Cardiac muscle cell (in vitro differentiated cells and primary cell): Measurements from ENCODE around the gene BMERB1. TPM values are rescaled to one million over a fixed set of nuclear protein-coding genes. Genes with fewer than 3 reads are reported as not detected.
"Not testable (repeated sequence)": the region's sequence is repeated elsewhere in the genome, so short reads cannot be mapped to it uniquely, and the experiment has no call there.

ENCODE experiments used
- DNase-seq, 2 donors: peaks; one replicate each; pipeline versions ENCODE4 v3.0.0 to v3.0.0-alpha.2; 2010 to 2017; ENCODE audit warnings: low read depth in 1 of 2, low spot score in 1 of 2
- H3K27ac ChIP-seq: fragments of 200-600 bp; sonication (generic); 2 replicates; pipeline ENCODE4 v1.5.1; 2016
- H3K27me3 ChIP-seq: fragments of 200-600 bp; sonication (generic); 2 replicates; pipeline ENCODE4 v1.6.0; 2016; ENCODE audit warnings: control low read depth
- H3K36me3 ChIP-seq: fragments of 200-600 bp; sonication (generic); 2 replicates; pipeline ENCODE4 v1.5.1; 2016; ENCODE audit warnings: control low read depth
- H3K4me1 ChIP-seq: fragments of 200-600 bp; sonication (generic); 2 replicates; pipeline ENCODE4 v1.8.1; 2017; ENCODE audit warnings: low read depth, mild to moderate bottlenecking, mixed run types
- H3K4me3 ChIP-seq: fragments of 200-600 bp; sonication (generic); 2 replicates; pipeline ENCODE4 v1.5.1; 2016; ENCODE audit warnings: mild to moderate bottlenecking
- H3K9me3 ChIP-seq: fragments of 200-600 bp; sonication (generic); 2 replicates; pipeline ENCODE4 v1.5.1; 2017; ENCODE audit warnings: low read depth, mild to moderate bottlenecking, control low read depth
- polyA plus RNA-seq: library from polyadenylated mRNA; unstranded; fragments of >200 nt; fragmentation: Nextera tagmentation; extraction: Ambion mirVana; gene quantifications from 2 replicates; pipeline ENCODE4 v1.2.1, GENCODE V29; 2016
- total RNA-seq: library from RNA; depleted of rRNA; stranded (reverse); fragments of >200 nt; gene quantifications from 2 replicates; pipeline ENCODE4 v1.2.3, GENCODE V29; 2016
- TF ChIP-seq, protein P1 (sequence below): IDR thresholded peaks from 2 replicates; pipeline ENCODE4 v1.5.1; 2012; ENCODE audit warnings: low read depth, mild to moderate bottlenecking, low read length

The BMERB1 gene
- total and polyA plus RNA-seq, 2 experiments from 2014 or later = 15.2 to 22.1 TPM

DNA sequence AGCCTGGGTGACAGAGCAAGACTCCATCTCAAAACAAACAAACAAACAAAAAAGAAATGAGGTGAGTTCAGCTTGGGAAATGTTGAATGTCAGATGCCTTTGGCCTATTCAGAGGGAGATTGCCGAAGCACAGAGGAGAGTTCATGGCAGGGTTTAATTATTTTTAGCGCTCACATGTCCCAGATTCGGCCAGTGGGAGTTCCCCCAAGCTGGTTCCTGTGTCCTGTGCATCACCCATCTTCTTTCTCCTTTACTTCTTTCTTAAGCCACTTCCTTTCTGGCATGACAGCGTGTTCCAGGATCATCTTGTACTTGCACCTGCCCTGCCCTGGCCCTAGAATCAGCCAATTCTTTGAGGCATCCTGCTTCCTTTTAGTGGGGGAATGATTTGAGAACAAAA is 29.6 kb upstream of the BMERB1 start:
- Histone ChIP-seq H3K4me3 (no peak overlapping the region), H3K36me3 (no peaks in the 10 kb centered on the region), H3K27ac (no peak overlapping the region), H3K4me1 (no peaks in the 10 kb centered on the region), H3K9me3 (no peaks in the 10 kb centered on the region), H3K27me3 (no peaks in the 10 kb centered on the region)
- TF ChIP-seq, protein P1, sequence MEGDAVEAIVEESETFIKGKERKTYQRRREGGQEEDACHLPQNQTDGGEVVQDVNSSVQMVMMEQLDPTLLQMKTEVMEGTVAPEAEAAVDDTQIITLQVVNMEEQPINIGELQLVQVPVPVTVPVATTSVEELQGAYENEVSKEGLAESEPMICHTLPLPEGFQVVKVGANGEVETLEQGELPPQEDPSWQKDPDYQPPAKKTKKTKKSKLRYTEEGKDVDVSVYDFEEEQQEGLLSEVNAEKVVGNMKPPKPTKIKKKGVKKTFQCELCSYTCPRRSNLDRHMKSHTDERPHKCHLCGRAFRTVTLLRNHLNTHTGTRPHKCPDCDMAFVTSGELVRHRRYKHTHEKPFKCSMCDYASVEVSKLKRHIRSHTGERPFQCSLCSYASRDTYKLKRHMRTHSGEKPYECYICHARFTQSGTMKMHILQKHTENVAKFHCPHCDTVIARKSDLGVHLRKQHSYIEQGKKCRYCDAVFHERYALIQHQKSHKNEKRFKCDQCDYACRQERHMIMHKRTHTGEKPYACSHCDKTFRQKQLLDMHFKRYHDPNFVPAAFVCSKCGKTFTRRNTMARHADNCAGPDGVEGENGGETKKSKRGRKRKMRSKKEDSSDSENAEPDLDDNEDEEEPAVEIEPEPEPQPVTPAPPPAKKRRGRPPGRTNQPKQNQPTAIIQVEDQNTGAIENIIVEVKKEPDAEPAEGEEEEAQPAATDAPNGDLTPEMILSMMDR = no peak
- no peak for DNase-seq

DNA sequence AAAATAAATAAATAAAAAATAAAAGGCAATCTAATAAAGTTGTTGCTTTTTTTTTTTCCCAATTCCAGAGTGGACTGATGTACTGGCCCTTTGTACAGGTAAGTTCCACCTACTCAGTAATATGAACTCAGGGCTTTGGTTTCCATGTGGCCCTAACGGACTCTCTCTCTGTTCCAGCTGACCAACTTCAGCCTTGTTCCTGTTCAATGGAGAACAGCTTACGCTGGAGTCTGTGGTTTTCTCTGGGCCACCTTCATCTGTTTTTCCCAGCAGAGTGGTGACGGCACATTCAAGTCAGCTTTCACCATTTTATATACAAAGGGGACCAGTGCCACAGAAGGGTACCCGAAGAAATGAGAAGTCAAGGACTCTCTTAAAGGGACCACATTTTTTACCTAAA is 26.6 kb upstream of the BMERB1 start:
- not testable (repeated sequence) for H3K9me3 ChIP-seq, H3K27ac ChIP-seq, H3K36me3 ChIP-seq, H3K4me1 ChIP-seq, H3K27me3 ChIP-seq, DNase-seq, H3K4me3 ChIP-seq

DNA sequence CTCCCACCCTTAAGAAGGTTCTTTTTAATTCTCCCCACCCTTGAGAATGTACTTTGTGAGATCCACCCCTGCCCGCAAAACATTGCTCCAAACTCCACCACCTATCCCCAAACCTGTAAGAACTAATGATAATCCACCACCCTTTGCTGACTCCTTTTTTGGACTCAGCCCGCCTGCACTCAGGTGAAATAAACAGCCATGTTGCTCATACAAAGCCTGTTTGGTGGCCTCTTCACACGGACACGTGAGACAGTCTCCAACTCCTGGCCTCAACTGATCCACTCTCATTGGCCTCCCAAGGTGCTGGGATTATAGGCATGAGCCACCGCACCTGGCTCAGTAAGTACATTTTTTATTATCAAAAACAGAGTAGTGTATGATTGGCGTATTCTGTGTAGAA is 24.9 kb upstream of the BMERB1 start:
- H3K36me3 ChIP-seq, H3K27me3 ChIP-seq, H3K4me1 ChIP-seq, H3K9me3 ChIP-seq, H3K4me3 ChIP-seq, DNase-seq, H3K27ac ChIP-seq: not testable (repeated sequence)

DNA sequence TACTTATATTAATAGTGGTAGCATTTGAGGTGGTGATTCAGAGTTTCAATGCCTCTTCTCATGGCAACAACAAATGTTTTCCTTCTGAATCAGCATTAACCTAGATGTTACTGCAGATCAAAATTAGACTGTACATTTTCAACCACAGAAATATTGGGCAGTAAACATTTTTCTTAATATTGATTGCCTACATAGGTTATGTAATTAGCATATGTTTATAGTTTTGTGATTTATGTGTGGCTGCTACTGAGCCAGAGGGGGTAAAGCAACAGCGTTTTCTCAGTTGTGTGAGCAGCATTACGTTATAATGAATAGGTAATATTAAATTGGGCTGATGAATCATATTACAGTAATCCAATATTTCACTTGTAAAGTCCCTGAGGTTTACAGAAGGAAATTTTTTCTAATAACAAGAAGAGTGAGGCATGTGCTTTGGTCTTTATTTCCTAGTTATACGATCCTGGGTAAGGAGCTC is 18.8 kb upstream of the BMERB1 start:
- no peak overlapping the region for H3K4me3 ChIP-seq
- TF ChIP-seq, protein P1 = no peak
- H3K4me1 ChIP-seq = no peaks in the 10 kb centered on the region
- no peaks in the 10 kb centered on the region for H3K27me3 ChIP-seq
- no peaks in the 10 kb centered on the region for H3K9me3 ChIP-seq
- no peak for DNase-seq
- H3K36me3 ChIP-seq = no peaks in the 10 kb centered on the region
- H3K27ac ChIP-seq = no peak overlapping the region

DNA sequence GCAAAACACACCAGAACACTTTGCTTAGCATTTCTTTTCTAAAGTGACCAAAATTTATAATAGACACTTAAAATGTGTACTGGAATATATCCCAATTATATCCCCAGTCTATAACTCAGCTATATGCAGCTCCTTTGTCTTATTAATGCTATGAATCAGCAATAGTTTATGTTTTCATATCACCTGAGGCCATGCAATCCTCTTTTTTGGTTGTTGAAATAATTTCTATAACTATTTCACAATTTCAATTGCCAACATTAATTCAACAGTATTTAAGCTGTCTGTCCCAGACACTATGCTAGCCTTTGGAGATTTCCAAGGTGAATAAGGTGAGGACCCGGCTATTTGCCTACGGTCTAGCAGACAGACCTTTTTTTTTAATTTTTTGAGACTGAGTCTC is 17.2 kb upstream of the BMERB1 start:
- no peak for DNase-seq
- Histone ChIP-seq H3K4me3 (no peak overlapping the region), H3K4me1 (no peaks in the 10 kb centered on the region), H3K9me3 (no peaks in the 10 kb centered on the region), H3K27ac (no peak overlapping the region), H3K27me3 (no peaks in the 10 kb centered on the region), H3K36me3 (no peaks in the 10 kb centered on the region)
- TF ChIP-seq, protein P1 = no peak

DNA sequence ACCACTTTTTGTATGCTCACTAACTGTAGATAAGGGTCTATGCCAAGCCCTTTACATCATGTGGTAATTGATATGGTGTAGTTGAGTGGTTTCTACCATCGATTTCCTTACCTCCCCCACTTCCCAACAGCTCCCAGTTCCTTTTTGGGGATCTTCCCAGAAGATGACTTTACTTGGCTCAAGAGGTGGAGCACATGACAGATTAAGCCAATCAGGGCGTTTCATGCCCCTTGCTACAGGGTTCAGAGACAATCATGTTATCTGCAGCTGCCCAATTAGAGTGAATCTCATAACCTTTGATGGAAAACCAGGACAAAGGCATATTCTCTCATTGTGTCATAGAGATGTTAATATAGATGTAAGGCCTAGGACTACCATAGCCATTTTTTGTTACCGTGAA is 16.2 kb upstream of the BMERB1 start:
- no peaks in the 10 kb centered on the region for H3K4me1 ChIP-seq
- H3K27me3 ChIP-seq = no peaks in the 10 kb centered on the region
- no peak overlapping the region for H3K27ac ChIP-seq
- TF ChIP-seq, protein P1 = no peak
- no peaks in the 10 kb centered on the region for H3K9me3 ChIP-seq
- no peak overlapping the region for H3K4me3 ChIP-seq
- DNase-seq = no peak
- H3K36me3 ChIP-seq = no peaks in the 10 kb centered on the region

DNA sequence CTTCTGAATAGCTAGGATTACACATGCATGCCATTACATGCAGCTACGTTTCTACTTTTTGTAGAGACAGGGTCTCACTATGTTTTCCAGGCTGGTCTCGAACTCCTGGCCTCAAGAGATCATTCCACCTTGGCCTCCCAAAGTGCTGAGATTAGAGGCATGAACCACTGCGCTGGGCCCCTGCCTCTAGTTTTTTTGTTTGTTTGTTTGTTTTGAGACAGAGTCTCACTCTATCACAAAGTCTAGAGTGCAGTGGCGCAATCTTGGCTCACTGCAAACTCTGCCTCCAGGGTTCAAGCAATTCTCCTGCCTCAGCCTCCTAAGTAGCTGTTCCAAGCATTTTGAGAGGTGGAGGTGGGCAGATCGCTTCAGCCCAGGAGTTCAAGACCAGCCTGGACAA is 12.7 kb upstream of the BMERB1 start:
- not testable (repeated sequence) for H3K4me3 ChIP-seq, H3K27me3 ChIP-seq, DNase-seq, H3K9me3 ChIP-seq, H3K36me3 ChIP-seq, H3K4me1 ChIP-seq, H3K27ac ChIP-seq
